ENCODE measurements around the gene PARP1.

DNA sequence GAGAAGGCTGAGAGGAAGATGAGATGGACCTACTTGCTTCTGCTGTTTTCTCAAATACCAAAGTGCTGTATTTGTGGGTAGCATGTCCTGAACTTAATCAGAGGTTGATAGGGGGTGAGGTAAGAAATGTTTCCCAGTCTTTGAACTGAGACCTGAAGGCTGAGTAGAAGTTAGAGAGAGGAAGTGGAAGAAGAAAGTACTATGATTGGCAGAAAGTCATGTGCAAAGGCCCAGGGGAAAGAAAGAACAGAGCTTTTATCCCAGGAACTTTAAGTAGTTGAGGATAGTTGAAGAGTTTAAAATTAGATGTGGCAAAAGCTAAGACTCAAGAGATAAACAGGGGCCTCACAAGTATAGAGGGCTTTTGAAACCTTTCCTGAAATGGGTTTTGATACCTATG is 83.4 kb downstream of the PARP1 start:
- TF ChIP-seq, protein P1, sequence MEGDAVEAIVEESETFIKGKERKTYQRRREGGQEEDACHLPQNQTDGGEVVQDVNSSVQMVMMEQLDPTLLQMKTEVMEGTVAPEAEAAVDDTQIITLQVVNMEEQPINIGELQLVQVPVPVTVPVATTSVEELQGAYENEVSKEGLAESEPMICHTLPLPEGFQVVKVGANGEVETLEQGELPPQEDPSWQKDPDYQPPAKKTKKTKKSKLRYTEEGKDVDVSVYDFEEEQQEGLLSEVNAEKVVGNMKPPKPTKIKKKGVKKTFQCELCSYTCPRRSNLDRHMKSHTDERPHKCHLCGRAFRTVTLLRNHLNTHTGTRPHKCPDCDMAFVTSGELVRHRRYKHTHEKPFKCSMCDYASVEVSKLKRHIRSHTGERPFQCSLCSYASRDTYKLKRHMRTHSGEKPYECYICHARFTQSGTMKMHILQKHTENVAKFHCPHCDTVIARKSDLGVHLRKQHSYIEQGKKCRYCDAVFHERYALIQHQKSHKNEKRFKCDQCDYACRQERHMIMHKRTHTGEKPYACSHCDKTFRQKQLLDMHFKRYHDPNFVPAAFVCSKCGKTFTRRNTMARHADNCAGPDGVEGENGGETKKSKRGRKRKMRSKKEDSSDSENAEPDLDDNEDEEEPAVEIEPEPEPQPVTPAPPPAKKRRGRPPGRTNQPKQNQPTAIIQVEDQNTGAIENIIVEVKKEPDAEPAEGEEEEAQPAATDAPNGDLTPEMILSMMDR (IDR thresholded peaks at IDR 0.05) = no peak
- TF ChIP-seq SIN3A (IDR thresholded peaks at IDR 0.05; ENCODE audit: borderline replicate concordance, insufficient read depth, low read depth, low read length) (no peak), POLR2AphosphoS5 (IDR thresholded peaks at IDR 0.05; ENCODE audit: low read depth, low read length) (no peak), TCF7L2 (IDR thresholded peaks at IDR 0.05; ENCODE audit: low read depth, low read length) (no peak)
